SK-N-SH (cell line): ENCODE data around the gene KICS2. TPM values are rescaled to one million over a fixed set of nuclear protein-coding genes. Genes with fewer than 3 reads are reported as not detected.

ENCODE experiments used
- CTCF ChIA-PET: fragments of 300-600, 350-600 bp; formaldehyde crosslinking; extraction: SDS; loops from one replicate; lab custom pipeline; 2021; lab: Yijun Ruan, JAX
- POLR2A ChIA-PET: fragments of 350-600 bp; sonication (Branson Sonifier 250); formaldehyde crosslinking; extraction: SDS; loops from one replicate; lab custom pipeline; 2020; ENCODE audit warnings: antibody characterized with exemption, inconsistent platforms; lab: Yijun Ruan, JAX
- DNase-seq: peaks from one replicate; pipeline ENCODE4 v3.0.0; 2012
- H2AFZ ChIP-seq: fragments of 200-600 bp; sonication (generic); 2 replicates; pipeline ENCODE4 v1.8.1; 2016; ENCODE audit warnings: antibody characterized with exemption, mild to moderate bottlenecking, low read depth
- H3F3A ChIP-seq: fragments of 200-600 bp; sonication (generic); replicated peaks from 2 replicates; pipeline ENCODE3; 2016; ENCODE audit warnings: antibody characterized with exemption, mild to moderate bottlenecking; ENCODE audit not compliant: insufficient read depth
- H3K27ac ChIP-seq, 2 experiments: fragments of 200-500 bp in 1 of 2; fragments of 200-600 bp in 1 of 2; sonication (Bioruptor generic) in 1 of 2; sonication (generic), shearing (Covaris generic) in 1 of 2; 2 replicates each; pipeline versions ENCODE4 v1.5.1 to v1.6.1; 2014 to 2016; ENCODE audit warnings: low read depth in 2 of 2, inconsistent platforms in 1 of 2, low read length in 1 of 2, mild to moderate bottlenecking in 1 of 2, mixed read lengths in 1 of 2
- H3K27me3 ChIP-seq: fragments of 200-600 bp; sonication (generic), shearing (Covaris generic); 2 replicates; pipeline ENCODE4 v1.6.1; 2016; ENCODE audit warnings: mixed run types; ENCODE audit not compliant: insufficient read depth
- H3K36me3 ChIP-seq, 2 experiments: fragments of 200-500 bp in 1 of 2; fragments of 200-600 bp in 1 of 2; sonication (Bioruptor generic) in 1 of 2; sonication (generic) in 1 of 2; replicated peaks in 1 of 2; 2 replicates each; pipeline versions ENCODE3 to v1.5.1; 2014 to 2016; ENCODE audit warnings: low read length in 1 of 2, mild to moderate bottlenecking in 1 of 2; ENCODE audit not compliant: insufficient read depth in 2 of 2, control insufficient read depth in 1 of 2
- H3K4me1 ChIP-seq, 2 experiments: fragments of 200-500 bp in 1 of 2; fragments of 200-600 bp in 1 of 2; sonication (Bioruptor generic) in 1 of 2; sonication (generic), shearing (Covaris generic) in 1 of 2; 2 replicates each; pipeline versions ENCODE4 v1.5.1 to v1.6.1; 2014 to 2016; ENCODE audit warnings: low read depth in 1 of 2, low read length in 1 of 2, mixed run types in 1 of 2; ENCODE audit not compliant: insufficient read depth in 2 of 2, control insufficient read depth in 1 of 2
- H3K4me2 ChIP-seq: fragments of 200-600 bp; sonication (generic), shearing (Covaris generic); 2 replicates; pipeline ENCODE4 v1.6.1; 2017; ENCODE audit warnings: mixed run types
- H3K4me3 ChIP-seq, 2 experiments: fragments of 200-500 bp in 1 of 2; fragments of 200-600 bp in 1 of 2; sonication (Bioruptor generic) in 1 of 2; sonication (generic), shearing (Covaris generic) in 1 of 2; 2 replicates each; pipeline versions ENCODE4 v1.5.1 to v1.8.1; 2014 to 2016; ENCODE audit warnings: low read depth in 2 of 2, inconsistent platforms in 1 of 2, low read length in 1 of 2, mild to moderate bottlenecking in 1 of 2, mixed read lengths in 1 of 2, moderate library complexity in 1 of 2
- H3K79me2 ChIP-seq: fragments of 200-600 bp; sonication (generic); 2 replicates; pipeline ENCODE4 v1.8.1; 2017; ENCODE audit warnings: mild to moderate bottlenecking; ENCODE audit not compliant: insufficient read depth
- H3K9ac ChIP-seq: fragments of 200-600 bp; sonication (generic); 2 replicates; pipeline ENCODE4 v1.6.1; 2017; ENCODE audit warnings: mixed run types
- H3K9me2 ChIP-seq: fragments of 200-600 bp; sonication (generic); 2 replicates; pipeline ENCODE4 v1.6.1; 2017; ENCODE audit warnings: mixed run types
- H3K9me3 ChIP-seq: fragments of 200-600 bp; sonication (generic); 2 replicates; pipeline ENCODE4 v1.6.1; 2017; ENCODE audit warnings: mixed run types, mild to moderate bottlenecking, moderate library complexity
- H4K20me1 ChIP-seq: fragments of 200-600 bp; sonication (generic); 2 replicates; pipeline ENCODE4 v1.6.1; 2017; ENCODE audit warnings: mild to moderate bottlenecking, mixed run types; ENCODE audit not compliant: insufficient read depth
- CHD2 ChIP-seq: fragments of 150-350 bp; IDR thresholded peaks from 2 replicates; pipeline ENCODE4 v1.6.1; 2018; ENCODE audit warnings: low read length; ENCODE audit not compliant: partially characterized antibody
- EZH2phosphoT487 ChIP-seq: fragments of 200-600 bp; sonication (generic); IDR thresholded peaks from 2 replicates; pipeline ENCODE4 v1.6.1; 2017; ENCODE audit warnings: low read depth, mixed run types, mild to moderate bottlenecking, antibody characterized with exemption, moderate library complexity, borderline replicate concordance
- FOSL2 ChIP-seq: IDR thresholded peaks from 2 replicates; pipeline ENCODE4 v1.4.0; 2012; ENCODE audit warnings: low read depth, mild to moderate bottlenecking, moderate library complexity, borderline replicate concordance
- MXI1 ChIP-seq: IDR thresholded peaks from 2 replicates; pipeline ENCODE4 v1.6.1; 2012; ENCODE audit warnings: mild to moderate bottlenecking, low read depth, low read length, improper control_type of control experiment
- POLR2AphosphoS5 ChIP-seq: IDR thresholded peaks from 2 replicates; pipeline ENCODE4 v1.6.1; 2012; ENCODE audit warnings: low read depth, low read length
- RAD21 ChIP-seq: IDR thresholded peaks from 2 replicates; pipeline ENCODE4 v1.6.1; 2012; ENCODE audit warnings: mild to moderate bottlenecking, low read length
- RCOR1 ChIP-seq: fragments of 150-350 bp; IDR thresholded peaks from 2 replicates; pipeline ENCODE4 v1.6.1; 2017; ENCODE audit warnings: antibody characterized with exemption, low read length
- RXRA ChIP-seq: IDR thresholded peaks from 2 replicates; pipeline ENCODE4 v1.4.0; 2012; ENCODE audit warnings: low read depth, mild to moderate bottlenecking, borderline replicate concordance
- SMC3 ChIP-seq: IDR thresholded peaks from 2 replicates; pipeline ENCODE4 v1.6.1; 2012; ENCODE audit warnings: low read depth, low read length, improper control_type of control experiment
- TEAD4 ChIP-seq: IDR thresholded peaks from 2 replicates; pipeline ENCODE4 v1.4.0; 2012; ENCODE audit warnings: mild to moderate bottlenecking, borderline replicate concordance; ENCODE audit not compliant: insufficient read depth
- WGBS: methylation state at CpG from one replicate; pipeline ENCODE4 v1.1.6; 2017; ENCODE audit warnings: low lambda C conversion rate; 5-methylcytosine and 5-hydroxymethylcytosine counted together
- polyA plus RNA-seq, 3 experiments: library from polyadenylated mRNA; depleted of rRNA; stranded (reverse); fragments of >200 nt; gene quantifications; 2 replicates each; pipeline ENCODE4 v1.2.3, GENCODE V29; 2012
- TF ChIP-seq, protein P1 (sequence below): fragments of 200-600 bp; sonication (generic); IDR thresholded peaks from 2 replicates; pipeline ENCODE4 v1.6.1; 2017; ENCODE audit warnings: antibody characterized with exemption, mild to moderate bottlenecking, moderate library complexity
- TF ChIP-seq, protein P2 (sequence below): fragments of 150-350 bp; IDR thresholded peaks from 2 replicates; pipeline ENCODE4 v1.6.1; 2016; ENCODE audit warnings: mild to moderate bottlenecking, low read depth, low read length
- TF ChIP-seq, protein P3 (sequence below): IDR thresholded peaks from 2 replicates; pipeline ENCODE4 v1.6.1; 2012; ENCODE audit warnings: mild to moderate bottlenecking, low read depth, low read length, moderate library complexity

Gene KICS2
- polyA plus RNA-seq, 1 of the 3 experiments (the other 2 are of a cell fraction), result 4.1 TPM

DNA sequence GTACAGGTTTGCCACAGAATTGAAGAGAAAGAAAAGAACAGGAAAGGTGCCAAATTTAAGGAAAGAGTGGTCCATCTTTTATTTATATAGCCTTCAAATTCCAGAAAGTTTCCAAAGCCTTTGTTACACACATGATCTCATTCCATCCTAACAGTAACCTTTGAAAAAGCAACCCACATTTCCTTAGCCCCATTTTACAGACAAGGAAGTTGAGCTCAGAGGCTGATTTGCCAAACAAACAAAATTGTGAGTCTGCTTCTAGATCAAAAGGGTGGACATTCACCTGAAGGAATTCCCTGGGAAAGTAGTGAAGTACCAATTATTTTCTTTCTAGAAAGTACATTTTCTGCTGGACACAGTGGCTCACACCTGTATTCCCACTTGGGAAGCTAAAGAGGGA, 32.0 kb downstream of the KICS2 start (continued):
- TF ChIP-seq RAD21, result no peak

DNA sequence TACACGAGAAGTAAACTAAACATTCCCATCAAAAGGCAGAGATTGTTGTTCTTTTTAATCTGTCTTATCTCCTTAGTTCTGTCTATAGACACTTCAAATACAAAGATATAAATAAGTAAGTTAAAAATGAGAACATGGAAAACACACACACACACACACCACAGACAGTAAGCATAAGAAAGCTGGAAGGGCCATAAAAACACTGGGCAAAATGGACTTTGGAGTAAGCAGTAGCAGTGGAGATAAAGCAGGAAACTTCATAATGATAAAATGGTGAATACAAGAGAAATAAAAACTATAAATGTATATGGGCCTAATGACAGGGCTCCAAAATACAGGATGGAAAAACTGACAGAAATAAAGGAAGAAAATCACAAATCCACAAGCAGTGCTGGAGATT, 32.6 kb downstream of the KICS2 start:
- H3K9ac ChIP-seq, result no peak overlapping the region
- 90% methylated on average over 1 of the region's 1 CpG for WGBS
- H3K27me3 ChIP-seq, result no peaks in the 10 kb centered on the region
- no peaks in the 10 kb centered on the region for H3K9me3 ChIP-seq
- TF ChIP-seq, protein P1, sequence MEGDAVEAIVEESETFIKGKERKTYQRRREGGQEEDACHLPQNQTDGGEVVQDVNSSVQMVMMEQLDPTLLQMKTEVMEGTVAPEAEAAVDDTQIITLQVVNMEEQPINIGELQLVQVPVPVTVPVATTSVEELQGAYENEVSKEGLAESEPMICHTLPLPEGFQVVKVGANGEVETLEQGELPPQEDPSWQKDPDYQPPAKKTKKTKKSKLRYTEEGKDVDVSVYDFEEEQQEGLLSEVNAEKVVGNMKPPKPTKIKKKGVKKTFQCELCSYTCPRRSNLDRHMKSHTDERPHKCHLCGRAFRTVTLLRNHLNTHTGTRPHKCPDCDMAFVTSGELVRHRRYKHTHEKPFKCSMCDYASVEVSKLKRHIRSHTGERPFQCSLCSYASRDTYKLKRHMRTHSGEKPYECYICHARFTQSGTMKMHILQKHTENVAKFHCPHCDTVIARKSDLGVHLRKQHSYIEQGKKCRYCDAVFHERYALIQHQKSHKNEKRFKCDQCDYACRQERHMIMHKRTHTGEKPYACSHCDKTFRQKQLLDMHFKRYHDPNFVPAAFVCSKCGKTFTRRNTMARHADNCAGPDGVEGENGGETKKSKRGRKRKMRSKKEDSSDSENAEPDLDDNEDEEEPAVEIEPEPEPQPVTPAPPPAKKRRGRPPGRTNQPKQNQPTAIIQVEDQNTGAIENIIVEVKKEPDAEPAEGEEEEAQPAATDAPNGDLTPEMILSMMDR, result no peak
- no peak for TF ChIP-seq FOSL2
- no peak for TF ChIP-seq CHD2
- TF ChIP-seq MXI1, result no peak
- TF ChIP-seq, protein P2, sequence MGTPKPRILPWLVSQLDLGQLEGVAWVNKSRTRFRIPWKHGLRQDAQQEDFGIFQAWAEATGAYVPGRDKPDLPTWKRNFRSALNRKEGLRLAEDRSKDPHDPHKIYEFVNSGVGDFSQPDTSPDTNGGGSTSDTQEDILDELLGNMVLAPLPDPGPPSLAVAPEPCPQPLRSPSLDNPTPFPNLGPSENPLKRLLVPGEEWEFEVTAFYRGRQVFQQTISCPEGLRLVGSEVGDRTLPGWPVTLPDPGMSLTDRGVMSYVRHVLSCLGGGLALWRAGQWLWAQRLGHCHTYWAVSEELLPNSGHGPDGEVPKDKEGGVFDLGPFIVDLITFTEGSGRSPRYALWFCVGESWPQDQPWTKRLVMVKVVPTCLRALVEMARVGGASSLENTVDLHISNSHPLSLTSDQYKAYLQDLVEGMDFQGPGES, result no peak
- no peak for TF ChIP-seq SMC3
- TF ChIP-seq EZH2phosphoT487, result no peak
- no peak for TF ChIP-seq RXRA
- TF ChIP-seq POLR2AphosphoS5, result no peak
- TF ChIP-seq TEAD4, result no peak
- TF ChIP-seq, protein P3, sequence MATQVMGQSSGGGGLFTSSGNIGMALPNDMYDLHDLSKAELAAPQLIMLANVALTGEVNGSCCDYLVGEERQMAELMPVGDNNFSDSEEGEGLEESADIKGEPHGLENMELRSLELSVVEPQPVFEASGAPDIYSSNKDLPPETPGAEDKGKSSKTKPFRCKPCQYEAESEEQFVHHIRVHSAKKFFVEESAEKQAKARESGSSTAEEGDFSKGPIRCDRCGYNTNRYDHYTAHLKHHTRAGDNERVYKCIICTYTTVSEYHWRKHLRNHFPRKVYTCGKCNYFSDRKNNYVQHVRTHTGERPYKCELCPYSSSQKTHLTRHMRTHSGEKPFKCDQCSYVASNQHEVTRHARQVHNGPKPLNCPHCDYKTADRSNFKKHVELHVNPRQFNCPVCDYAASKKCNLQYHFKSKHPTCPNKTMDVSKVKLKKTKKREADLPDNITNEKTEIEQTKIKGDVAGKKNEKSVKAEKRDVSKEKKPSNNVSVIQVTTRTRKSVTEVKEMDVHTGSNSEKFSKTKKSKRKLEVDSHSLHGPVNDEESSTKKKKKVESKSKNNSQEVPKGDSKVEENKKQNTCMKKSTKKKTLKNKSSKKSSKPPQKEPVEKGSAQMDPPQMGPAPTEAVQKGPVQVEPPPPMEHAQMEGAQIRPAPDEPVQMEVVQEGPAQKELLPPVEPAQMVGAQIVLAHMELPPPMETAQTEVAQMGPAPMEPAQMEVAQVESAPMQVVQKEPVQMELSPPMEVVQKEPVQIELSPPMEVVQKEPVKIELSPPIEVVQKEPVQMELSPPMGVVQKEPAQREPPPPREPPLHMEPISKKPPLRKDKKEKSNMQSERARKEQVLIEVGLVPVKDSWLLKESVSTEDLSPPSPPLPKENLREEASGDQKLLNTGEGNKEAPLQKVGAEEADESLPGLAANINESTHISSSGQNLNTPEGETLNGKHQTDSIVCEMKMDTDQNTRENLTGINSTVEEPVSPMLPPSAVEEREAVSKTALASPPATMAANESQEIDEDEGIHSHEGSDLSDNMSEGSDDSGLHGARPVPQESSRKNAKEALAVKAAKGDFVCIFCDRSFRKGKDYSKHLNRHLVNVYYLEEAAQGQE, result no peak
- TF ChIP-seq RCOR1, result no peak
- peaks cover 7 to 25% of the 10 kb centered on the region in 2 experiments for H3K4me1 ChIP-seq
- H3K9me2 ChIP-seq, result no peaks in the 10 kb centered on the region
- no peak overlapping the region for H2AFZ ChIP-seq
- DNase-seq, result no peak
- H3K36me3 ChIP-seq, result peaks cover 8 to 18% of the 10 kb centered on the region in 2 experiments
- no peaks in the 10 kb centered on the region for H3K79me2 ChIP-seq
- H3K4me3 ChIP-seq, result no peak overlapping the region
- no peak overlapping the region for H3K4me2 ChIP-seq
- H3F3A ChIP-seq, result peaks cover 15% of the 10 kb centered on the region
- no peak overlapping the region for H3K27ac ChIP-seq
- H4K20me1 ChIP-seq, result no peaks in the 10 kb centered on the region
- ChIA-PET CTCF (no interaction called here), POLR2A (no interaction called here)
